ENCODE data around the gene KLF11. TPM values are rescaled to one million over a fixed set of nuclear protein-coding genes. Genes with fewer than 3 reads are reported as not detected.

The KLF11 gene
- total and polyA plus RNA-seq, 2 experiments from 2014 or later = 4.8 to 6.6 TPM

DNA sequence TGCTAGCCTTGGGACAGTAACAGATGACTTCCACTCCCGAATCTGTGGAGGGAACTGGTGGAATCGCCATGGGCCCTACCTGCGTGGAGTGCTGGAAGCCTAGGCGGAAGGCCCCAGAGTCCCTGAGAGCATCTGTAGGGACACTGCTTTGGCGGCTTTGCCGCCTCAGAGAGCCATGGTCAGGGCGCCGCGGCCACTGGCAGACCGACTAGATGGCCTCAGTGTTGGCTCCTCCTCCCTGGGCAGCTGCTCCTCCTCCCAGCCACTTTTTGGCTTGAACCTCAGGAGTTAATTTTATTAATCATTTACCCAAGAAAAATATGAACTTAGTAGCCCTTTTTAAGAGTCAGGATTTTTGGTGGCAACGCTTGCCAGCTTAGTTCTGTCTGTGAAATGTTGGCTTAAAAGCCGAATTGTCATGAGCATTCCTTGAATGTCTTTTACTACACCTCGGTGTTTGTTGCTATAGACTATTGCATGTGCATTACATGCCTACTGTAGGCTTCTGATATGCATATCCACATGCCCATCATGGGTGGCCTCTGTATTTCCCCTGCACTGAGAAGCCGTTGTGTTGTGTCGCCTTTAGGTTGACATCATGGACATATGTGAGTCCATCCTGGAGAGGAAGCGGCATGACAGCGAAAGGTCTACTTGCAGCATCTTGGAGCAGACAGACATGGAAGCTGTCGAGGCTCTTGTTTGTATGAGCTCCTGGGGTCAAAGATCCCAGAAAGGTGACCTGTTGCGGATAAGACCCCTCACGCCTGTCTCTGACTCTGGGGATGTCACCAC lies 2.4 kb downstream of the KLF11 start:
- TF ChIP-seq EZH2phosphoT487 (IDR thresholded peaks at IDR 0.05; ENCODE audit: insufficient read depth, low read depth) (no peak), EZH2 (IDR thresholded peaks at IDR 0.05; ENCODE audit: insufficient read depth, poor library complexity, severe bottlenecking) (no peak)
- WGBS, 2 experiments (ENCODE audit: low coverage in 1 of 2, low lambda C conversion rate in 2 of 2, missing lambda C conversion rate in 2 of 2) = 79% methylated on average over 20 of the region's 20 CpGs
- no peaks in the 10 kb centered on the region for H3K4me1 ChIP-seq (ENCODE audit: insufficient read depth)
- no peak overlapping the region for H2AFZ ChIP-seq
- no peaks in the 10 kb centered on the region for H3K27me3 ChIP-seq (replicated peaks; ENCODE audit: insufficient read depth)
- peaks cover 13% of the 10 kb centered on the region for H3K79me2 ChIP-seq (ENCODE audit: insufficient read depth)
- H3F3A ChIP-seq (ENCODE audit: insufficient read depth) = peaks cover 15% of the 10 kb centered on the region; the same call in 1 of the 2 replicates
- in situ Hi-C loops (cut with MboI) = no loop called here
- no peak overlapping the region for H3K4me2 ChIP-seq (ENCODE audit: unreplicated experiment)
- no peak overlapping the region for H3K4me3 ChIP-seq
- H3K9me2 ChIP-seq (ENCODE audit: insufficient read depth) = no peaks in the 10 kb centered on the region
- no peak overlapping the region for H3K9ac ChIP-seq
- H4K20me1 ChIP-seq (ENCODE audit: insufficient read depth) = no peaks in the 10 kb centered on the region
- peaks cover 5% of the 10 kb centered on the region; the same call in 1 of the 2 replicates for H3K36me3 ChIP-seq (ENCODE audit: low read depth)
- peak; percentile 21 for DNase-seq
- H3K27ac ChIP-seq = no peak overlapping the region
- H3K9me3 ChIP-seq (ENCODE audit: low read depth) = no peaks in the 10 kb centered on the region

DNA sequence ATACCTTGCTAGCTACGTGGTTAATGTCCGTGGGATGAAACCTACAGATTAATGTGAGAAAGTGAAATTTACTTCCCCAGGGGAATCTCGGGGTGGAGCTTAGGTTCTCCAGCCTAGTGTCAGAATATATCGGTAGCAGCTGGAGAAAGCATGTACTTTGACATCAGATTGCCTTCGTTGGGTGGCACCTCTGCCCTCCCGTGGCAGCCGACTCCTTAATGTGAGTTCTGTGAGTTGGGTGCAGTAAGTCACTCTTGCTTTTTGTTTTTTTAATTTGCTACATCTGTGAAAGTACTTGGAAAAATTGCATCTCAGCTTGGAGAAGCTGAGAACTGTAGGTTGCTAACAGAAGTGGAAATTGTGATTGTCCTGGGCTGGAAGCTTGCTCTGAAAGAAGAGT lies 3.6 kb downstream of the KLF11 start:
- peaks cover 13% of the 10 kb centered on the region for H3K79me2 ChIP-seq (ENCODE audit: insufficient read depth)
- no peak overlapping the region for H3K4me2 ChIP-seq (ENCODE audit: unreplicated experiment)
- no peak overlapping the region for H3K4me3 ChIP-seq
- no peaks in the 10 kb centered on the region for H3K9me3 ChIP-seq (ENCODE audit: low read depth)
- no peak for TF ChIP-seq EZH2 (IDR thresholded peaks at IDR 0.05; ENCODE audit: insufficient read depth, poor library complexity, severe bottlenecking)
- no peak for TF ChIP-seq EZH2phosphoT487 (IDR thresholded peaks at IDR 0.05; ENCODE audit: insufficient read depth, low read depth)
- DNase-seq = peak; percentile 13
- WGBS, 2 experiments (ENCODE audit: low coverage in 1 of 2, low lambda C conversion rate in 2 of 2, missing lambda C conversion rate in 2 of 2) = 48 to 54% methylated on average over 7 of the region's 7 CpGs
- H4K20me1 ChIP-seq (ENCODE audit: insufficient read depth) = no peaks in the 10 kb centered on the region
- H2AFZ ChIP-seq = no peak overlapping the region
- no peaks in the 10 kb centered on the region for H3K4me1 ChIP-seq (ENCODE audit: insufficient read depth)
- no peaks in the 10 kb centered on the region for H3K9me2 ChIP-seq (ENCODE audit: insufficient read depth)
- no peaks in the 10 kb centered on the region for H3K27me3 ChIP-seq (replicated peaks; ENCODE audit: insufficient read depth)
- in situ Hi-C loops (cut with MboI) = no loop called here
- no peak overlapping the region for H3K9ac ChIP-seq
- no peak overlapping the region for H3K27ac ChIP-seq
- peaks cover 15% of the 10 kb centered on the region; the same call in 1 of the 2 replicates for H3F3A ChIP-seq (ENCODE audit: insufficient read depth)
- H3K36me3 ChIP-seq (ENCODE audit: low read depth) = peaks cover 7% of the 10 kb centered on the region

DNA sequence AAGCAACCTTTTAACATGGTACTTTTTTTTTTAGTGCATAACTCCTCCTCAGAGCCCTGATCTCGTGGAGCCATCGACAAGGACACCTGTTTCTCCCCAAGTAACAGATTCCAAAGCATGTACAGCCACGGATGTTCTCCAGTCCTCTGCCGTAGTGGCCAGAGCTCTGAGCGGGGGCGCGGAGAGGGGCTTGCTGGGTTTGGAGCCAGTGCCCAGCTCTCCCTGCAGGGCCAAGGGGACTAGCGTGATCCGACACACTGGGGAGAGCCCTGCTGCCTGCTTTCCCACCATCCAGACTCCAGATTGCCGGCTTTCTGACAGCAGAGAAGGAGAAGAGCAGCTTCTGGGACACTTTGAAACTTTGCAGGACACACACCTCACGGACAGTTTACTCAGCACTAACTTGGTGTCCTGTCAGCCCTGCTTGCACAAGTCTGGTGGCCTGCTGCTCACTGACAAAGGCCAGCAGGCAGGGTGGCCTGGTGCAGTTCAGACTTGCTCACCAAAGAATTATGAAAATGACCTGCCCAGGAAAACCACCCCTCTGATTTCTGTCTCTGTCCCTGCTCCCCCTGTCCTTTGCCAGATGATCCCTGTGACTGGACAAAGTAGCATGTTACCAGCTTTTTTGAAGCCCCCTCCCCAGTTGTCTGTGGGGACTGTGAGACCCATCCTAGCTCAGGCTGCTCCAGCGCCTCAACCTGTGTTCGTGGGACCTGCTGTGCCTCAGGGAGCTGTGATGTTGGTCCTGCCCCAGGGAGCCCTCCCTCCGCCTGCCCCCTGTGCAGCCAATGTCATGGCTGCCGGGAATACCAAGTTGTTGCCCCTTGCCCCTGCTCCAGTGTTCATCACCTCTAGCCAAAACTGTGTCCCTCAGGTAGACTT lies 4.5 kb downstream of the KLF11 start:
- TF ChIP-seq EZH2phosphoT487 (IDR thresholded peaks at IDR 0.05; ENCODE audit: insufficient read depth, low read depth) = no peak
- Histone ChIP-seq H3K36me3 (ENCODE audit: low read depth) (peaks cover 14% of the 10 kb centered on the region), H3K4me2 (ENCODE audit: unreplicated experiment) (no peak overlapping the region), H3K79me2 (ENCODE audit: insufficient read depth) (peaks cover 13% of the 10 kb centered on the region), H4K20me1 (ENCODE audit: insufficient read depth) (no peaks in the 10 kb centered on the region), H3F3A (ENCODE audit: insufficient read depth) (peaks cover 15% of the 10 kb centered on the region; the same call in 1 of the 2 replicates), H3K27ac (no peak overlapping the region), H3K9ac (no peak overlapping the region), H3K27me3 (replicated peaks; ENCODE audit: insufficient read depth) (no peaks in the 10 kb centered on the region), H3K4me1 (ENCODE audit: insufficient read depth) (no peaks in the 10 kb centered on the region), H3K9me3 (ENCODE audit: low read depth) (no peaks in the 10 kb centered on the region), H3K9me2 (ENCODE audit: insufficient read depth) (no peaks in the 10 kb centered on the region), H2AFZ (no peak overlapping the region), H3K4me3 (no peak overlapping the region)
- in situ Hi-C loops (cut with MboI) = no loop called here
- WGBS, 2 experiments (ENCODE audit: low coverage in 1 of 2, low lambda C conversion rate in 2 of 2, missing lambda C conversion rate in 2 of 2) = 86 to 88% methylated on average over 15 of the region's 15 CpGs
- DNase-seq = no peak

DNA sequence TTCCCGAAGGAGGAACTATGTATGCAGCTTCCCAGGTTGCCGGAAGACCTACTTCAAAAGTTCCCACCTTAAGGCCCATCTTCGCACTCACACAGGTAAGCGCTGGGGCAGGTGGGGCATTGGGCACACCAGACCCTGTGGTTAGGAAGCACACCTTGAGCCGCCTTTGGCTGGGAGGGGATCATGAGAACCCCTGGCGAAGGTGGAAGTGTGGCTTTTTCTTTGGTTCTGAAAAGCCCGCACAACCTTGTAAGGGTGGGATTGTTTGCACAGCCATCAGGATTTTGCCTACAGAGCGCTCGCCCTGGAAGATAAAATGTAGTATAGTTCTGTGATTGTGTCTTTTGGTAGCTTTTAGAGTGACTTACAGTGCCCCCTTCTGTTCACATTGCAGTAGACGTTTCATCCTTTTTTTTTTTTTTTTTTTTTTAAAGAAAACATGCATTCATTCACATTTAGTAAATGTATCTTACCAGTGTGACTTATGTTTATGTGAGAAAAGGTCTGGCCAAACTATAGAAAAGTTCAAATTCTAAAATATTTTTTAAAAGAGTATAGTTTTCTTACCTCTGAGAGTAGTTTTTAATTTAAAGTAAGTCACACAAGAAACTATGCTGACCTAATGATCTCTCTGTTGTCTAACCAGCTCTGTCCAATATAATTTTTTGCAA lies 5.3 kb downstream of the KLF11 start:
- H3K9me3 ChIP-seq (ENCODE audit: low read depth) = no peaks in the 10 kb centered on the region
- no peak overlapping the region for H3K9ac ChIP-seq
- no peaks in the 10 kb centered on the region for H3K4me1 ChIP-seq (ENCODE audit: insufficient read depth)
- H3K4me3 ChIP-seq = no peak overlapping the region
- no peaks in the 10 kb centered on the region for H3K9me2 ChIP-seq (ENCODE audit: insufficient read depth)
- 49 to 54% methylated on average over 10 of the region's 10 CpGs for WGBS, 2 experiments (ENCODE audit: low coverage in 1 of 2, low lambda C conversion rate in 2 of 2, missing lambda C conversion rate in 2 of 2)
- TF ChIP-seq EZH2phosphoT487 (IDR thresholded peaks at IDR 0.05; ENCODE audit: insufficient read depth, low read depth) (no peak), EZH2 (IDR thresholded peaks at IDR 0.05; ENCODE audit: insufficient read depth, poor library complexity, severe bottlenecking) (no peak)
- H3K27ac ChIP-seq = no peak overlapping the region
- no peak overlapping the region for H2AFZ ChIP-seq
- H3K79me2 ChIP-seq (ENCODE audit: insufficient read depth) = peaks cover 13% of the 10 kb centered on the region
- DNase-seq = peak; percentile 81
- no peak overlapping the region for H3K4me2 ChIP-seq (ENCODE audit: unreplicated experiment)
- no peaks in the 10 kb centered on the region for H4K20me1 ChIP-seq (ENCODE audit: insufficient read depth)
- peaks cover 15% of the 10 kb centered on the region; the same call in 1 of the 2 replicates for H3F3A ChIP-seq (ENCODE audit: insufficient read depth)
- peaks cover 22% of the 10 kb centered on the region for H3K36me3 ChIP-seq (ENCODE audit: low read depth)
- in situ Hi-C loops (cut with MboI) = no loop called here
- H3K27me3 ChIP-seq (replicated peaks; ENCODE audit: insufficient read depth) = no peaks in the 10 kb centered on the region

All from GM23248 (cell line).